PC-3 (cell line): ENCODE measurements around the gene CACNA1I. TPM values are rescaled to one million over a fixed set of nuclear protein-coding genes. Genes with fewer than 3 reads are reported as not detected.

Experiments
- ATAC-seq: fragments of 200-7000 bp; cut with Tn5 transposase; 2 replicates; pipeline ENCODE4 v1.9.1; 2020; ENCODE audit warnings: mild to moderate bottlenecking, moderate library complexity
- BruUV-seq: library from RNA; stranded (reverse); fragments of 400-500 nt; replicated peaks from 2 replicates; lab custom pipeline; 2021; lab: Mats Ljungman, UMichigan
- CTCF ChIA-PET: fragments of 300-600 bp; sonication (Branson Sonifier 250); formaldehyde crosslinking; loops from one replicate; lab custom pipeline; 2022; ENCODE audit warnings: antibody characterized with exemption; lab: Charles Lee
- POLR2A ChIA-PET: fragments of 300-600 bp; sonication (Branson Sonifier 250); formaldehyde crosslinking; loops from one replicate; lab custom pipeline; 2022; ENCODE audit warnings: antibody characterized with exemption; ENCODE audit not compliant: unreplicated experiment; lab: Charles Lee
- DNase-seq: peaks from one replicate; pipeline ENCODE4 v3.0.0-alpha.2; 2015
- H2AFZ ChIP-seq: fragments of 300-600 bp; sonication (generic); 2 replicates; pipeline ENCODE4 v1.6.0; 2016; ENCODE audit warnings: antibody characterized with exemption, low read length
- H3F3A ChIP-seq: fragments of 300-600 bp; sonication (generic); one replicate; pipeline ENCODE4 v1.6.0; 2017; ENCODE audit warnings: antibody characterized with exemption, low read length, control low read depth, mild to moderate bottlenecking; ENCODE audit not compliant: unreplicated experiment
- H3K27ac ChIP-seq: fragments of 300-600 bp; sonication (generic); 2 replicates; pipeline ENCODE4 v1.5.1; 2016; ENCODE audit warnings: mild to moderate bottlenecking, low read length
- H3K27me3 ChIP-seq: fragments of 300-600 bp; sonication (generic); 2 replicates; pipeline ENCODE4 v1.6.1; 2016; ENCODE audit warnings: low read length, mixed read lengths
- H3K36me3 ChIP-seq: fragments of 300-600 bp; sonication (generic); 2 replicates; pipeline ENCODE4 v1.6.1; 2016; ENCODE audit warnings: low read depth, mixed run types, low read length, mixed read lengths
- H3K4me1 ChIP-seq: fragments of 300-600 bp; sonication (generic); 2 replicates; pipeline ENCODE4 v1.5.1; 2016; ENCODE audit warnings: low read length; ENCODE audit not compliant: insufficient read depth
- H3K4me2 ChIP-seq: fragments of 300-600 bp; sonication (generic); 2 replicates; pipeline ENCODE4 v1.6.0; 2016; ENCODE audit warnings: low read length
- H3K4me3 ChIP-seq: fragments of 300-600 bp; sonication (generic); 2 replicates; pipeline ENCODE4 v1.5.1; 2016; ENCODE audit warnings: mild to moderate bottlenecking, low read length, mixed read lengths
- H3K79me2 ChIP-seq: fragments of 300-600 bp; sonication (generic); 2 replicates; pipeline ENCODE4 v1.6.1; 2017; ENCODE audit warnings: low read length, mixed read lengths
- H3K9ac ChIP-seq: fragments of 300-600 bp; sonication (generic); 2 replicates; pipeline ENCODE4 v1.6.0; 2016; ENCODE audit warnings: mild to moderate bottlenecking, low read length
- H3K9me2 ChIP-seq: fragments of 300-600 bp; sonication (generic); replicated peaks from 2 replicates; pipeline ENCODE4 v1.6.1; 2016; ENCODE audit warnings: mixed run types, low read length, mixed read lengths
- H3K9me3 ChIP-seq: fragments of 300-600 bp; sonication (generic); 2 replicates; pipeline ENCODE4 v1.6.1; 2016; ENCODE audit warnings: low read length, mixed read lengths
- H4K20me1 ChIP-seq: fragments of 300-600 bp; sonication (generic); 2 replicates; pipeline ENCODE4 v1.6.1; 2016; ENCODE audit warnings: low read length, mixed read lengths
- CTCF ChIP-seq: fragments of 300-600 bp; sonication (generic); conservative IDR thresholded peaks from 2 replicates; pipeline ENCODE4 v1.5.1; 2017; ENCODE audit warnings: antibody characterized with exemption, low read depth, mild to moderate bottlenecking, low read length
- EZH2 ChIP-seq: fragments of 300-600 bp; sonication (generic); IDR thresholded peaks from one replicate; pipeline ENCODE4 v1.6.1; 2017; ENCODE audit warnings: antibody characterized with exemption, mild to moderate bottlenecking, low read length; ENCODE audit not compliant: unreplicated experiment
- EZH2phosphoT487 ChIP-seq: fragments of 300-600 bp; sonication (generic); IDR thresholded peaks from 2 replicates; pipeline ENCODE4 v1.6.1; 2018; ENCODE audit warnings: mild to moderate bottlenecking, antibody characterized with exemption, low read length, borderline replicate concordance
- intact Hi-C: fragments of 100-400 bp; cut with micrococcal nuclease; formaldehyde crosslinking; loops from 2 replicates; pipeline ENCODE4 v1.9.0; 2023
- total RNA-seq: library from RNA; depleted of rRNA; stranded (reverse); fragments of >200 nt; gene quantifications from 2 replicates; pipeline ENCODE4 v1.2.3, GENCODE V29; 2014

CACNA1I gene
- total RNA-seq, 1 experiment from 2014 or later = not detected

- POLR2A ChIA-PET = no interaction called here
- H3K4me2 ChIP-seq = no peak overlapping the region
- ATAC-seq = no peak
- DNase-seq = no peak
- no peaks in the 10 kb centered on the region for H3K9me3 ChIP-seq
- no peak for TF ChIP-seq EZH2
- TF ChIP-seq EZH2phosphoT487 = no peak
- no peak for TF ChIP-seq CTCF
- no peaks in the 10 kb centered on the region for H3K9me2 ChIP-seq
- H3K4me3 ChIP-seq = no peak overlapping the region
- H3F3A ChIP-seq = no peaks in the 10 kb centered on the region
- peaks cover 46% of the 10 kb centered on the region for H3K27me3 ChIP-seq
- H3K36me3 ChIP-seq = no peaks in the 10 kb centered on the region
- no peak overlapping the region for H2AFZ ChIP-seq
- H3K27ac ChIP-seq = no peak overlapping the region
- CTCF ChIA-PET = no interaction called here
- H3K79me2 ChIP-seq = no peaks in the 10 kb centered on the region
- intact Hi-C loops = no loop called here
- no peaks in the 10 kb centered on the region for H3K4me1 ChIP-seq
- H3K9ac ChIP-seq = no peak overlapping the region
- BruUV-seq = no TSS peak
- no peaks in the 10 kb centered on the region for H4K20me1 ChIP-seq
Measured at GRCh38 chr22:39703928-39704639, 133.5 kb downstream of the CACNA1I start.

- no peak overlapping the region for H3K9ac ChIP-seq
- CTCF ChIA-PET = no interaction called here
- H4K20me1 ChIP-seq = no peaks in the 10 kb centered on the region
- H3K4me1 ChIP-seq = no peaks in the 10 kb centered on the region
- H3K9me2 ChIP-seq = no peaks in the 10 kb centered on the region
- no peaks in the 10 kb centered on the region for H3K36me3 ChIP-seq
- intact Hi-C loops = no loop called here
- no peaks in the 10 kb centered on the region for H3F3A ChIP-seq
- H3K79me2 ChIP-seq = no peaks in the 10 kb centered on the region
- H2AFZ ChIP-seq = no peak overlapping the region
- no peak overlapping the region for H3K4me2 ChIP-seq
- no peaks in the 10 kb centered on the region for H3K9me3 ChIP-seq
- H3K27me3 ChIP-seq = peaks cover 54% of the 10 kb centered on the region
- no peak for TF ChIP-seq EZH2
- TF ChIP-seq CTCF = no peak
- TF ChIP-seq EZH2phosphoT487 = no peak
- POLR2A ChIA-PET = no interaction called here
- BruUV-seq = no TSS peak
- DNase-seq (no peak), ATAC-seq (no peak)
- H3K4me3 ChIP-seq = no peak overlapping the region
- no peak overlapping the region for H3K27ac ChIP-seq
Measured at GRCh38 chr22:39705386-39705785, 134.8 kb downstream of the CACNA1I start.
